IPS-NIHi7 (cell line): Measurements from ENCODE around the gene TSPOAP1.

Experiments
- DNase-seq: peaks from one replicate; pipeline ENCODE4 v3.0.0; 2012; ENCODE audit warnings: mixed read lengths; ENCODE audit errors: extremely low spot score

The TSPOAP1 gene

DNA sequence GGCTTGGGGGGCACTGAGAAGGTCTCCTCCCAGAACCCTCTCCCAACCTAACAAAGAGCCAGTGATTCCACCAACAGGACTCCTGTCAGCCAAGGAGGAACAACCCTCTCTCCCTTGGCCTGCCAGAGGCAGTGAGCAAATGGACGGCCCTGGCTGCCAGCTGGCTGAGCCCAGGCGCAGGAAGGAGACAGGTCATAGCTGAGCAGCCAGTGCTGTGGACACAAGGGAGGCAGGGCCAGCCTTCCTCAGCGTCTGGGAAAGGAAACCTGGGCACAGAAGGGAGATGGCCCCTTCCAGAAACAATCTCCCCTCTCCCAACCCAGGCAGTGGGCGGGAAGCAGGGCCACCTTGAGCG, 50.0 kb downstream of the TSPOAP1 start:
- DNase-seq: no peak

DNA sequence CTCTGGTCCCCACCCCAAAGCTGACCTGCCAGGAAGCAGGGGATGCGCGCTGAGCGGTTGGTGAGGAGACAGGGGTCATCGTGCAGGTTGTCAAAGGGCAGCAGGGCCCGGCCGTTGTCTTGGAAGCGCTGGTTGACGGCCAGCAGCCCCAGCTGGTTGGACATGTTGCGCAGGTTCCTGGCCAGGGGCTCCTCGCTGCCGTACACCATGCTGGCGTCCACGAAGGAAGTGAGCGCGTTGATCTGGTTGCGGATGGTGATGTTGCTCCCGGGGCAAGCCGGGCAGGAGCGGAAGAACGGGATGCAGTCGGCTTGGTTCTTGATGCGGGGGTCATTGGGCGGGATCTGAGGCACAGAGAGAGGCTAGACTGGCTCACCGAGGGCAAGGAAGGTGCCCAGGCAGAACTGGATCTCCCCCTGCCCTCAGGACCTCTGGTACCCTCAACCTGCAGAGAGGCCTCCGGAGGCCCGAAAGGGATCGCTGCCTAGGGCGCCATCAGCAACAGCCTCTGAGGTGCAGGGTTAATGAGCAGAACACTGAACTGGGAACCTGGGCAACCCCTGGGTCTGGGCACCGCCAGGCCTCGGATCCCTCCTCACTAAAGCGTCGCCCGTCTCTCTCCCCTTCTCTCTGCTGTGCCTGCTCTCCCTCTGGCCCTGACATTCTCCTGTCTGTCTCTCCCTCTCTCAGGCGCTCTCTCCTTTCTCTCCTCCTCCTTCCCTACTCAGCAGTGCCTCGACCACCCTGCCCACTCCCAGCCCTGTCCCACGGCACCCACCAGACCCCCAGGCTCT, 50.6 kb downstream of the TSPOAP1 start:
- DNase-seq: peak; percentile 9

DNA sequence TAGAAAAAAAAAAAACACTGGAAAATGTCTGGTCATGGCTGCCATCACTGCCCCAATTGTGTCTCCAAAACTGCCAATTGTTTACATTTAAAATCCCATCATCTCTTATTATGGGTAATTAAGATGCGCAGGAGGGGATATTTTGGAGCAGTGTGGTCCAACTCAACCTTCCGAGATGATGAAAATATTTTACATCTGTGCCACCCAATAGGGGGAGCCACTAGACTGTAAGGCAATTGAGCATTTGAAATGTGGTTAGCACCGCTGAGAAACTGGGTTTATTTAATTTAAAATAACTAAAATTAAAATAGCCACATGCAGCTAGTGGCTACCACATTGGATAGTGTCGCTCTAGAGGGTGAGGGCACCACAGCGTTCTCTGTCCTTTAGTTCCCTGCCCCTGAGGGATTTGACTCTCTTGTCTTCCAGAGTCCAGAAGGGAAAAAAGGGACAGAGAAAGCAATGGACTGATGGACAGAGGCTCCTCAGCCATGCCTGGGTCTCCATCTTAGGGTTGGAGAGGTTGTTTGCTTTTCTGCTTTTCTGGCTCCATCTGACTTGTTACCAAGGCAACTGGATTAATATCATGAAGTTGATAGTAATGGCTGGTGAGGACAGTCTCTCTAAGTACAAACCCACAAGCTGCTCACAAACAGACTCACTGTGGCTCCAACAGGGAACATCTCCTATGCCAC, 51.3 kb downstream of the TSPOAP1 start:
- peak; percentile 49 for DNase-seq

DNA sequence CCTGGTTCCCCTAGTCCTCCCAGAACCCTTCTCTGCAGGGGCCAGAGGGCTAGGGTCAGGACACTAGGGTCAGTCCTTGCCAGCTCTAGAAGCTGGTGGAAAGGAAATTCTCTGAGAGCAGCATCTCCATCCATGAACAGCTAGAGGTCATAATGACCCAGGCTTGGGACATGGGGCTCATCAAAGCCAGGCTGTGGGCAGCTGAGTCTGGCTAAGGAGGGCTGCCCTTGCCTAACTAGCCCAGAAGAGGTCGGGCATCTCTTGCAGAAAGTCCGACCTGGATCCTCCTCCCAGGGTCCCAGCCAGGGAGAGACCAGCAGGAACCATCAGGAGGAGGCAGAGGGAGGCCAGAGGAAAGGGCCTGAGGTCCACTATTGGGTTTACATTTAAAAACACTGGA, 52.2 kb downstream of the TSPOAP1 start:
- peak; percentile 38 for DNase-seq

DNA sequence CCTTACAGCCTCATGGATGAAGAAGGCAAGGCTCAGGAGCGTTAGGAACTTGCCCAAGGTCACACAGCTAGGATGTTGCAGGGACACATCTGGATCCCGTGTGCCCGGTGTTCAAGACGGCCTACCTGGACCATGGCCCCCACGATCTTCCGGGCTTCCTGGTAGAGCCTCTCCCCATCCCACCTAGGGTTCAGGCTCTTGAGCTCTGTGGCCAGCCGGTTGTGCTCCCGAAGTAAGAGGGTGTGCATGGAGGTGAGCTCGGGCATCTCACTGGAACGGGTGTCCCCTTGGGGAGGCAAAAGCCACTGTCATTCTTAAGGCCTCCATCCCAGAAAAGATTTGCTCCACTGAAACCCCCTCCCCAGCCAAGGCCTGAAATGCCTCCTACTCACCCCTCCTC, 53.2 kb downstream of the TSPOAP1 start:
- peak; percentile 5 for DNase-seq

DNA sequence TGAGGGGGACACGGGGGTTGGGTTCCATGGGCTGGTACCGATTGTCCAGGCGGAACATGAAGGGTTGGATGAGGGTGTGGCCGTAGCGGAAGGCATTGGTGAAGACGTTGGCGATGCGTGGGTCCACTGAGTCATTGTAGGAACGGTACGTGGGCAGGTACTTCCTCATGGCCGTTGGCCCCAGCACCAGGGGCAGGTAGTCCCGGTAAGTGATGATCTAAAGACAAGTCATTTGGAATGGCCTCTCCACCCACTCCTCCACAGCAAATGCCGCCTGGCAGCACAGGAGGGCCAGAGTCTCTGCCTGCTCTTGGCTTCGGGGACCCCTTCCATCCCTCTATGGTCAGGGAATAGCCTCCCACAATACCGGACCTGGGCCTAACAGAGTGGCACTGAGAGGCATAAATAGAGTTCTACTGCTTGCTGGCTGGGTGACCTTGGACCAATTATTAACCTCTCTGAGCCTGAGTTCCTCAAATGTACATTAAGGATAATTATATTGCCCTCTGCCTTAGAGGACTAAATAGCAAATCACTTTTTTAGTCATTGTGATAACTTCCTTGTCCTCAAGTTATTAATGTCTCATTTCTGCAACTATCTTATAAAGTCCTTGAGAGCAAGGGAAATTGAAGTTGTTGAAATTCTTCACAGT, 55.0 kb downstream of the TSPOAP1 start:
- peak; percentile 4 for DNase-seq

DNA sequence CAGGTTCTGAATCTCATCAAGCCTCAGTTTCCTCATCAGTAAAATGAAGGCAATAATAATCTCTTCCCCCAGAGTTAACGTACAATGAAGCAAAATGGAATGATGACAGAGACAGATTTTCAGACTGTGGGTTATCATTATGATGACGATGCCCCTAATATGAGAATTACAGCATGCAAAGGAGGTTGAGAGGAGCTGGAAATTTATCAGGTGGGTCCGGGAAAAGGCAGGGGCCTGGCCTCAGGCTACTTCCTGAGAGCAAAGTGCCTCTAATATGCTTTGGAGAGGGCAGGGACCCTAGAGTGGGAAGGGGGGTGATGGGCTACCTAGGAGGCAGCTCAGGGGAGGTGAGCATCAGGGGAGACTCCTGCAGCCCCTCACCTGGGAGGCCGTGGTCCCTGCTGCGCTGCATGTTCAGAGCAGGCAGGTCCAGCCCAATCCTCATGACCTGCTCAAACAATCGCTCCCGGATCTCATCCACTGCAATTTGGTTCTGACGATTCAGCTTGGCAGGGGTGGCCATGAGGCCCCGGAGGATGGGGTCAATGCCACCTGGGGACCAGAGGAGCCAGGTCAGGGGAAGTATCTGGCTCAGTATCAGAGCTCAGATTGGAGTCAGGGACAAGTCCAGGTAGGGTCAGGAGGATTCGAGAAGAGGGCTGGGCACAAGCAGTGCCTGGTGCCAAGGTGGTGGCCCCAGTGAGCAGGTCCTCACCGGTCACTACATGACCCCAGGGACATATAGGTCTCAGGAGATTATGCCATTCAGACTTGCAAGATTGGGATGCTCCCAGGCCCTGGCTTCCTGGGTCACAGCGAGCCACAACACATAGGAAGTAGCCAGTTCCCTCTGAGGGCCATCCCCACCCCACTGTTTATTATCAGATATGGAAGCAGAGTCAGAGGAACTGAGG, 56.0 kb downstream of the TSPOAP1 start:
- peak; percentile 4 for DNase-seq

DNA sequence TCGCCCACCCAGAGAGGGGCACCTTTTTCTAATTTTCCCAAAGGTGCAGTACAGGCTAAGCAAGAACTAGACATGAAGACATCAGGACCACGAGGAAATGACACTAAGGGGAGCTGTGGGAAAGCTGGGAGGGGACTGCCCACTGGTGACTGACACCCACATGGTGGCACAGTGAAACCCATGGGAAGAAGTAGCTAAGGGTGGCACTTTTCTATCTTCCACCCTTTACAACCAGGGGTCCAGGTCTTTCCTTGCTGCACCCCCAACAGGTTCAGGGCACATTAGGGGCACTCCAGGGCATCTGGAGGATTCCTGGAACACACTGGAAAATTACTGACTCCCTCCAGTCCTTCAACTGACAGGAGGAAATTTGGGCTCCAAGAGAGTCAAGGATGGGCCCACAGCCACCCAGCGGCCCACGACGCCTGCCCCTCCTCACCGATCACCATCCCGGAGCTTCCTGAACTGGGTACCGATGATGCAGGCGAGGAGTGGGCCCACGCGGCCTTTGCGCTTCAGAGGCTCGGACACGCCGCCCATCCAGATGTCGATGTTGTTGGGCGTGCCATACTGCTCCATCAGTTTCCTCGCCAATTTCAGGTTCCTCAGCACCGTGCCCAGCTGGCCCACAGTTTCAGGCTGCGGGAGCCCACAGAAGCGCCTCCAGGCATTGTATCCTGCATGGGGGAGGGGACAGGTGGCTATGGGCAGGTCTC, 57.2 kb downstream of the TSPOAP1 start:
- peak; percentile 6 for DNase-seq

DNA sequence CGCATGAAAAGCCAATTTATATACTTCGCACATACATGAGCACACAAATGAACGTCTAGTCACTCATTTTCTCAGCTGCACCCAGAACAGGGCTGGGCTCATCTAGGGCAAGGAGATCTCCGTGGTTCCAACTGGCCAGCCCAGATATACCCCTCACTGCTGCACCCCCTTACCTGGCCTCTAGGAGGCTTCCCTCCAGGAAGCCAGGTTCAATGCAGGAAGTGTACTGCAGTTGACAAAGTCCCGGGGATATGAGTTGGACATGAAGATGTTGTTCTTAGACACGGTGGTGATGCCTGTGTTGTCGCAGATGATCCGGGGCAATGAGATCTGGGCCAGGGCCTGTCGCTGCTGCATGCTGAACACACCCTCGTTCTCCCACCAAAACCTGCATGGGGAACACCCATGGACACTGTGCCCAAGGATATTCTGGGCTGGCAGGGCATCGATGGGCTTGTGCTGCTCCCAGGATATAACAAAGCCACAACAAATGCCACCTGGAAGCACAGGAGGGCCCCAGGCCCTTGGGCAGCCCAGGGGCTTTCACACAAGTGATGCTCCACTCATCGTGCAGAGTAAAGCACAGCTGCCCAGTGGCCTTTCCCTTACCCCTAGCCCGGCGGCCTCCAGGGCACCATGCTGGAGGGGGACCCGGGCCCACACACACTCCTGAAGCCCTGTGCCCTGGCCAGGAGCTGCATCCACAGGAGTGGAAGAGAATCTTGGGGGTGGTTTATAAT, 57.9 kb downstream of the TSPOAP1 start:
- DNase-seq: peak; percentile 54

DNA sequence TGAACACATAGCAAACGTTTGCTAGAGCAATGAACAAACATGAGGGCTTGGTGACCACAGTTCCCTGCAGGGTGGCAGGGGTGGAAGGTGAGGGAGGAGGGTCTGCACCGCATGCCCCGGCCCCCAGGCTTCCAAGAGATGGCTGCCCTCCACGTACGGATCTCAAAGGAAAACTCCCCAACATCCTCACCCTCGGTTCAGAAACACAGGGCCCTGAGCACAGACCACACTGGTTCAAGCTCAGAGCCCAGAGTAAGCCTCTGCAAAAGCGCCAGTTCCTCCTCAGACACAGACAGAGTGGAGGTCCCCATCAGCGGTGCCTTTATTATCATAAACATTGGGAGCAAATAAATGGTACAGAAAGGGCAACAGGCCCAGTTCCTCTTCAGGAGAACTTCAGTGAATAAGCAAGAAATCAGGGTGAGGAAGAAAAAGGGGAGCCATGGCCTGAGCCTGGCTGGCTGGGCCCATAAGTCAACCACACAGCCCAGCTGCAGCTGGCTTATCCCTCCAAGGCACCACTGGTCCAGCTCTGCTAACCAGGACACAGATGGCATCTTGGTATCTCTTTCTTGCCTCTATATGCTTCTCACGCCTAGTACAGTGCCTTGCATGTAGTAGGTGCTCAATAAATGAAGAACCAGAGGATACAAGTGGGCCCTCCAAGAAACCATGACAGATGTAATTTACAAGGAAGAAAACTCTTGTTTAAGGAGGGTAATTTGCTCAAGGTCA, 58.9 kb downstream of the TSPOAP1 start:
- no peak for DNase-seq

DNA sequence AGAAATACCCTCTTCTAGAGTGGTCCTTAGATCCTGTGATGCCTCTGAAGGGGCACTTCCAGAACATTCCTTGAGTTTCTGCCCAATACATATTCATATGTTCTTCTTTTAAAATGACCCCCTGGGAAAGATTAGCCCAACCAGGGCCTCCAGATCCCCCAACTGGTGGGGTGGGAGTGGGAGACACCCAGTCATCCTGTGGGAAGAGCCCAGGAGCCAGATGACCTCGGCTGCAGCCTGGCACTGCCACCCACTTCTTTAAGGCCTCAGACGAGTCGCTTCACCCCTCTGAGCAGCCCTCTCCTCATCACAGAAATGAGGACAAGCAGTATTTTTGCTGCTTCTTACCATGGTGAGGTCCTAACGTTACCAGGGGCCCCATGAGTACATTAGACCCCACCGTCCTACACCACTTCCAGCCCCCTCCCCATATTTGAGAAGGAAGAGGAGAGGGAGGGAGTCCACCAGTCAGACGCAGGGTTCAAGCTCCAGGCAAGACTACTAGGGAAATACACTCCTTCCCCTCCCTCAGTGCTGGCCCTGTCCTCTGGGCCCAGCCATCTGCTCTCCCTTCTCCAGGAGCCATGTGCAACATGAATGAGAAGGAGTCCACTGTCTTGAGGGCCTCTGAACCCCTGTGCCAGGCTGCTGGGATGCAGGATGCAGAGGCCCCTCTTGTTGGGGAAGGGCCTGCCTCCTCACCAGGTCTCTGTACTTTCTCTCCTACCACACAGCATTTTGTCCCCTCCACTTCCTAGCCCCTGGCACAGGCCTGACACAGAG, 59.6 kb downstream of the TSPOAP1 start:
- DNase-seq: peak; percentile 5

DNA sequence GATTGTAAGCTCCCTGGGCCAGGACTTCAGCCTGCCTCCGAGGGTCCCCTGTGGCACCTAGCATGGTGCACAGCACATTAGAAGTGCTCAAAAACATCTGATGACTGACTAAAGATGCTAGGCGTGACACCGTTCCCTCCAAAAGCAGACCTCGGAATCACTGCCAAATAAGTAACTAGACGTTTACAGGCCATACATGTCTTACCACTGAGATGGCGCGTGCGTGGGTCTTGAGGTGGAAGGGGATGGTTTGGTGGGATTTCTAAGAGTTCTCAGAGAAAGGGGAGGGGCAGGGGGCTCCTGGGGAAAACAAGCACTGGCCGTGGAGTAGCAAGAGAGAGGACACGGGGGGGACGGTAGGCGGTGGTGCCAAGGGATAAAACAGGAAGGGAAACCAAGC, 60.3 kb downstream of the TSPOAP1 start:
- DNase-seq: peak; percentile 5

DNA sequence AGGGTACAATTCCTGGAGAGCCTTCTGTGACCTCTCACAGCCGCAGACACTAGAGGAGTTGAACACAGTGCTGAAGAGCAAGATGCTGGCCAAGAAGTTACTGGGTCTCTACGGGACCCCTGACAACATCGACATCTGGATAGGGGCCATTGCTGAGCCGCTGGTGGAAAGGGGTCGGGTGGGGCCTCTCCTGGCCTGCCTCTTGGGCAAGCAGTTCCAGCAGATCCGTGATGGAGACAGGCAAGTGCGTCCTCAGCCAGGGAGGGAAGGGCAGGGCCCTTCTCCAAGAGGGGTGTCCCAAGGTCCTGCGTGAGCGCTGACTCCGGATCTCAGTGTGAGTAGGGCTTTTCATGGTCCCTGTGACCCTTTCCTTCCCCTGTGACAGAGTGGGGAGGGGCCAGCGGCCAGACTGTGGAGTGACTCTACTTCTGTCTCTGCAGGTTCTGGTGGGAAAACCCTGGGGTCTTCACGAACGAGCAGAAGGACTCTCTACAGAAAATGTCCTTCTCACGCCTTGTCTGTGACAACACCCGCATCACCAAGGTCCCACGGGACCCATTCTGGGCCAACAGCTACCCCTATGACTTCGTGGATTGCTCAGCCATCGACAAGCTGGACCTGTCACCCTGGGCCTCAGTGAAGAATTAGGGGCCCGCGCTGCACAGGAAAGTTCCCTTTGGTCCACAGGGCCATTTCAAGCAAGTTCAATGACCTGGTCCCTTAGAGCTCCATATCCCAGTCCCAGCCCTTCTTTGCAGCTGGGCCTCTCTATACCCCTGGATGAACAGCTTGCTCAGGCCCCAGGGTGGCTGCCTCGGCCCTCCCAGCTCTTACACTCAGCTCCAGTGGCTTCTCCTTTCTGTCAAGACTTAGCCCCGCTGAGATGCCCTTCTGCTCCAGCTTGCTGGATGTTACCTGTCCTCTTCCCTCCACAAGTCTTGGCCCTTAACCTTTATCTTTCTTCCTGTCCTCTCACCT, 61.0 kb downstream of the TSPOAP1 start:
- DNase-seq: peak; percentile 4

DNA sequence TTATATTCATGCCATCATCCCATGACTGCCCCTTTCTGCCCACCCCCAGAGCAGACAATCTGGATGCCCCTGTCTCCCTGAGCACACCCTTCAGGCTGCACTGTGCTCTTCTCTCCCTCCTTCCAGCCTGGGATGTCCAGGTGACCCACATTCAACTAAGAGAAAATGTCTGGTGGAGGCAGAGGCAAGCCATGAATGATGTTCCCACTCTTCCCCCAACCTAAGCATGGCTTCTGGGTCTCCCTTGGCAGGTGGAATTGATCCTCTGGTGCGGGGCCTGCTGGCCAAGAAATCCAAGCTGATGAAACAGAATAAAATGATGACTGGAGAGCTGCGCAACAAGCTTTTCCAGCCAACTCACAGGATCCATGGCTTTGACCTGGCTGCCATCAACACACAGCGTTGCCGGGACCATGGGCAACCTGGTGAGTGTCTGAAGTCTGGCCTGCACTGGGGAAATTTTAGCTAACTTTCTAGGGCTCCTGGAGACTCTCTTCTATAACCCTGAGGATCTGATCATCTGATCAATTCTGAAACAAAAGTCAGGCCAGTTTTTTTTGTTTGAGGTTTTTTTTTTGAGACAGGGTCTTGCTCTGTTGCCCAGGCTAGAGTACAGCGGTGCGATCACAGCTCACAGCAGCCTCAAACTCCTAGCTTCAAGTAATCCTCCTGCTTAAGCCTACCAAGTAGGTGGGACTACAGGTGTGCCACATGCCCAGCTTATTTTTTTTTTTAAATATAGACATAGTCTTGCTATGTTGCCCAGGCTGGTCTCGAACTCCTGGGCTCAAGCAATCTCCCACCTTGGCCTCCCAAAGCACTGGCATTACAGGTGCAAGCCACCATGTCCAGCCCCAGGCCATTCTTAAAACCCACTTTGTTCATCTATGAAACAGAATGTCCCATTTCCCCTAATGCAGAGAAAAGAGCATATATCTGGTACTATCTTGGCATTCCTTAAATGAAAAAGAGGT, 62.4 kb downstream of the TSPOAP1 start:
- no peak for DNase-seq

DNA sequence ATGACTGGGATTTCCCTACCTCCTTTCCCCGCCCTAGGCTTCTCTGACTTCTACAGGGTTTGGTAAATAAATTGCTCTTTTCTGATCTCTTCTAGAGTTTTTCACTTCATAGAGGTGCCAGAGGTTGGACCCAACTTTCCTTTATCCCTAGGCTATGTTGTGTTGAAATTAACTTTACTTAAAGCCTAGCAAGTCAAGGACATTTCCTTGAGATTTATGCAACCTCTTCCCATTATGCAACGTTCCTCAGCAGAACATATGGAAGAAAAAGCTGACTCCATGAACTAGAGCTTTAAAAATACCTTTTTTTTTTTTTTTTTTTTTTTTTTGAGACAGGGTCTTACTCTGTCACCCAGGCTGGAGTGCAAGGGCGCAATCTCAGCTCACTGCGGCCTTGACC, 63.3 kb downstream of the TSPOAP1 start:
- no peak for DNase-seq

DNA sequence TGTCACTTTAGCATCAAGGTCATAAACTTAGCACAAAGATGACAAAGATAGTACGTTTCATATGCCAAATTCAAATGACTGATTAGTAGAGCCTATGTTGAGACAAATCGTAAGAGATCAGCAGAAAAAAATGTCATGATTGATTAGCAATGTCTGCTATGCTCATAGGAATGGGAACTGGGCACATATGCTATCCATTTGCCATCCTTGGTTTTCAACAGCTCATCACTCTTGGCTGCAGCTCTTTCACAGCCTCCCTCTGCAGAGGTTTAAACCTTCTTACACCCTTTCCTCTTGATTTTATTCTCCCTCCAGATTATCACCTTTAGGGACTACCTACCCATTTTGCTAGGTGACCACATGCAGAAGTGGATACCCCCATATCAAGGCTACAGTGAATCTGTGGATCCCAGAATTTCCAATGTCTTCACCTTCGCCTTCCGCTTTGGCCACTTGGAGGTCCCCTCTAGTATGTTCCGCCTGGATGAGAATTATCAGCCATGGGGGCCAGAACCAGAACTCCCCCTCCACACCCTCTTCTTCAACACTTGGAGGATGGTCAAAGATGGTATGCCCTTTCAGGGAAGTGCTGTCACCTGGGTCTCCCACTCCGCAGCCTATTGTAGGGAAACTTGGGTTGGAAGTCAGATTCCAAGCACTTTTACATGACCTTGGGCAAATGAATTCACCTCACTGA, 64.0 kb downstream of the TSPOAP1 start:
- DNase-seq: no peak
